Measurements from ENCODE around the gene NDST3. TPM values are rescaled to one million over a fixed set of nuclear protein-coding genes. Genes with fewer than 3 reads are reported as not detected.
A peak's percentile ranks its signal among the peaks of the same experiment; 100 is the strongest.

The NDST3 gene
- total RNA-seq (2014; rRNA removed; shearing (Covaris generic)): not detected in 2 replicates

DNA sequence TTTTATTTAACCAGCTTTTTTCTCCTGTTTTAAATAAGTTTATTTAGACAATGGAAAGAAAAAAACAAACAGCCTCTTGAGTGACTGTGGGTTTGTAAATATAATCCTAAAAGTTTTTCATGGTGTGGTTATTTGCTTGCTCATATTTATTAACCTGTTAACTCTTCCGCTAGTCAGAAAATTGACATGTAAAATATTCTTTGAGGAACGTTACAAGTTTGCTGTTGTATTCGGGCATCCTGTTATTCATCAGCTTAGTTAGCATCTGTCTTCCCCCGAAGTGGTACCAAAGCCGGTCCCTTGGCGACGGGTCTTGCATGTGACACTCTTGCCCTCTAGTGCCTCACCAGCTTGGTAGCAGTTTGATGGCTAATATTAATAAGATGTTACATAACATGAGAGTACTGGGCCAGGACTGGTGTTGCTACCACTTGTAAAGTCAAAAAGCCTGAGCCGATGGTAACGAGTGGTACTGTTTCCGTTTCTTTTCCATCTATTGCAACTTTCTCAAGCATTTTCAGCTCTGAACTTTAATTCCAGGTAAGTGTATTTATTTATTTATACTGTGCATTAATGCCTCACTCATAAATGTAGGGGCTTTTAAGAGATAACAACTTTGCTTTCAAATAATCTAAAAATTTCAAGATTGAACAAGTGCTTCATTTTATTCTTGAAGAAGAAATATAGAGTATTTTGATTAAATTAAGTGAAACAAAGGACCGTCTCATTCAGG lies at the start of gene NDST3:
Gene NDST3 (plus strand): TSS at position 434 of the 733 bp plus-strand sequence. CDS start 19,425 bp downstream, outside the sequence.
- DNase-seq (ENCODE audit: low spot score): peak; percentile 58

DNA sequence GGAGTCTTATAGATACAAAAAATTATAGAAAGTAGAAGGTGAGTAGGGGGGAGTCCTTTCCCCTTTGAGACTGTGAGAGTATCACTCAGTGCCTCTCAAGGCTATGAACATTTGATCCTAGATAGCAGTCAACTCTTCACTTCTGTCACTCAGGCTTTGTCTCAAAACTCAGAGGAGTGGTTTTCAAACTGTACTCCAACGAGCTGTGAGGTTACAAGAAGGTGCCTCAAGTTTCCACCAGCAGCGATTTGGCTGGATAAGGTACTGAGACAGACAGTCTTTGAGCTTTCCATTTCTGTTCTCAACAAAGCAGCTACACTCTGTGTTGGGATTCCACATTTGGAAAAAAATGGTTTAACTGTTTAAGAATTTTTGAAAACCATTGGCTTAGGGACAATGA lies 48.0 kb upstream of the NDST3 start:
- DNase-seq (ENCODE audit: low spot score): no peak

DNA sequence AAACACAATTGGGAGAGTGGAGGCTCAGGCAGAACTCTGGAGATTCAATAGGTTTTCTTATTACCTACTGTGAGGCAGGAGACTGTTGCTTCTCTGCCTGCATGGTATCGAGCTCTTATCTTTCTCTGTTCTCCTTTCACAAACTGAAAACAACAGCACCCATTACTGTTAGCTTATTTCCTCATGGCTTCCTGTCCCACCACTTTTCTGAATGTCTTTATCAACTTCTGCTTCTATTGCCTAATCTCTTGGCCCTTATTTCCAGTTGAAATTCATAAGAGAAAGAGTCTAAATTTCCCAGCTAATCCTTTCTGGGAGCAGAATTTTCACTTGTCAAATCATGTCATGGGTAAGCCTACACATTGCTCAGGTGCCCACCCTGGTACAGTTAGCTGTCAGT lies 46.8 kb upstream of the NDST3 start:
- no peak for DNase-seq (ENCODE audit: low spot score)

GRCh38 chr4:117996891-117997290 lies 37.4 kb upstream of the NDST3 start:
- DNase-seq (ENCODE audit: low spot score): no peak

- DNase-seq (ENCODE audit: low spot score): no peak
Observed at GRCh38 chr4:118004088-118004487, 30.2 kb upstream of the NDST3 start.

DNA sequence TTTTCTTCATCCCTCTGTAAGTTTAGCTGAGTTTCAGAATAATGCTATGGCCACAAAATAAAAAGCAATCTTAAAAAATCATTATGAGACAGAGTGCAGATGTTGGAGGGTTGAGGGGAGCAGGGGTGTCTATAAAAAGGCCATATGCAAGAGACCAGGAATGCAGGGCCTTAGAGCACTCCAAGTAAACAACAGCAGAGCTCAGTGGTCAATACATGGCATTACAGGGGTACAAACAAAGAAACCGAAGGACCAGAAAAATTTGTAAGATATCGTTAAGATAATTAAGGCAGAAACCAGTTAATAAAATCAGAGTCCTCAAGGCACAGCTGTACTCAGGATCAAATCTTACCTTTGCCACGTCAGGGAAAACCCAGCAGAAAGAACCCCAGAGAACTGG lies 28.4 kb upstream of the NDST3 start:
- no peak for DNase-seq (ENCODE audit: low spot score)

DNA sequence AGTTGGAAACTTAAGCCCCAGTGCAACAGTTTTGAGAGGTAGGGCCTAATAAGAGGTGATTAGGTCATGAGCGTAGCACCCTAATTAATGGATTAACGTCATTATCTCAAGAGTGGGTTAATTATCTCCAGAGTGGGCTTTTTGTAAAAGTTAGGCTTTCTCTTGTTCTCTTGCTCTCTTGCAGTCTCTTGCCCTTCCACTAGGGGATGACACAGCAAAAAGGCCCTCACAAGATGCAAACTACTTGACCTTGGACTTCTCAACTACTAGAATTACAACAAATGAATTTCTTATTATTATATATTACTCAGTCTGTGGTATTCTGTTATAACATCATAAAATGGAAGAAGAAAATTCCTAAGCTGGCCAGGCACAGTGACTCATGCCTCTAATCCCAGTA lies 22.1 kb upstream of the NDST3 start:
- DNase-seq (ENCODE audit: low spot score): no peak

- no peak for DNase-seq (ENCODE audit: low spot score)
Observed at GRCh38 chr4:118014831-118015230, 19.5 kb upstream of the NDST3 start.

DNA sequence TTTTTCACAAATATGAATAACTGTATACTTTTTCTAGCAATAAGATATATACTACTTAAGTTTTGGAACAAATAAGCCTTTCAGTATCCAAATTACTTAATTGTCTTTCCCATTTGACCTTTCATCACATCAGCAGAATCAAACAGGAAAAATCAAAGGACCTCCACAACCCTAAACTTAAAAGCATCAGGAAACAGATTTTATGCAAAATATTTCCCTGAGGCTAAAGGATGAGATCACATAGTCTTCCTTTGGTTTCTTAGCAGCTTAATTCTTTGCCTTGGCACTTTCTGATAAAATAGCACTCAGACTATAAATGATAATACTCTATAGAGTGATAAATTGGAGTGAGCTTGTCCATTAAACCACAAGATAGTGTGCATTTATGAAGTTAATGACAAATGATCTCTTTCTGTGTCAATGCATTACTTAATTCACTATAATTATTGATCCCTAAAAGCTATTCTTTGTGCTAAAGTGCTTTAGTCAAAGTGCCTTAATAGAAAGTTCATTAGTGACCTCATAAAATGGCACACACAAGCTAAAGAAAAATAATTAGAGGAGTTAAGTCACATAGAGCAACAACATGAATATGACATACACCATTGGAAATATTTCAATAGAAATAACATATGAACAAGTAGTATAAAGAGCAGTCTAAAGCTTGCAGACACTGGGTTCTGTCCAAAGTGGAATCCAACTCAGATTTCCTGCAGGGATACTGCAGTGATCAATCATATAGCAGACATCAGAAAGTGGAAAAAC lies 15.7 kb upstream of the NDST3 start:
- DNase-seq (ENCODE audit: low spot score): no peak

GRCh38 chr4:118026806-118027205 lies 7.5 kb upstream of the NDST3 start:
- no peak for DNase-seq (ENCODE audit: low spot score)

DNA sequence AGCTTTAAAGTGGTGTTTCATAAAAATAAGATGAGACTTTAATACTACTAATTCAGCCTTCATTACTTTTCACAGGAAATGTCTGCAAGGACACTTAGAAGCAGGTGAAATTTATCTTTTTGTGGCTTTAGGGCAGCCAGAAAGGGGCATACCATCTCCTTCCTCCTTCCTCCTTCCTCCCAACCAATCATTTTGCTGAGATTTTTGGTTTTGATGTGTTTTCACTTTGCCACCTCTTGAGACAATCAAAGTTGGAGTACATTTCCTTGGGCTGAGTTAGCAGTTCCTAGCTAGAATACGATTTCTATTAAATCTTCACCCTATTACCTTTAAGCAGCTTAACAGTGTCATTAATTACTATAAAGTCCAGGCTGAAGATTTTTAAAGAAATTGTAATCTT lies 5.1 kb upstream of the NDST3 start:
- no peak for DNase-seq (ENCODE audit: low spot score)

GRCh38 chr4:118032691-118033090 lies 1.6 kb upstream of the NDST3 start:
- no peak for DNase-seq (ENCODE audit: low spot score)

DNA sequence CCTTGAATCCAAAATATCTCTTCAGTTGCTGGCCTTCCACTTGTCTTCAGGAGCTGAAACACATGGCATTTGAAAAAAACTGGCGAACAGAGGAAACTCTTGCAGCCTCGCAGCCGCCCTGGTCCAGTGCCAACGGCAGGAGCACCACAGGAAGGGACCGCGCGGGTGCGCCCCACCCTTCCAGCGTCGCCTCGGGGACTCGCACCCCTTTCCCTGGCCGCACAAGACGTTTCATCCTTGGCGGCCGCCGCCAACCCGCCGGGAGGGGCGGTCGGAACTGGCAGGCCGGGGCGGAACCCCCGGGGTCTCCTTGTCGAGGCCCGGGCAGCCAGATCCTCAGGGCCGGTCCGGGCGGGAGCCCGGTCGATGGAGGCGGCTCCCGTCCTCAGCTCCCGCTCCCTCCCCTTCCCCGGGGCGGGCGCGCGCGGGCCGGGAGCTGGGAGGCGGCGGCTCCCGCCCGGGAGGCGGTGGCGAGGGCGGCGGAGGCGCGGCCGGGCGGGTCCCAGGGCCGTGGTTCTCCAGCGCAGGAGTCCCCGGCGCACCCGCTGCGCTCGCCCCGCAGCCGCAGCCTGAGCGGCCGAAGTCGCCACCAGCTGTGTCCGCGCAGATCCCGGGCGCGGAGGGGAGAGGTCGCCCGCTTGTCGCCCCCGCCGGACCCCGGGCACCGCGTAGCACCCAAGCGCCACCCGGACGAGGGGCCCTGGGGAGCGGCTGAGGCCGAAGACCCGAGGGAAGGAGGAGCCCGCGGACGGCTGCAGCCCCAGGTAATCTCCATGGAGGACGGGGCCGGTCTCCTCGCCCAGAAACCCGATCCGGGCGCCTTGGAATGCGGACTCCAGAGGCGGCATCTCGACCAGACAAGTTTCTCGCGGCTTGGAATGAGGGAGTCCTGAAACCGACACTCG lies 886 bp upstream of the NDST3 start:
- no peak for DNase-seq (ENCODE audit: low spot score)

- DNase-seq (ENCODE audit: low spot score): no peak
Observed at GRCh38 chr4:118035309-118035708, 1.0 kb downstream of the NDST3 start.

- DNase-seq (ENCODE audit: low spot score): no peak
Observed at GRCh38 chr4:118036336-118036735, 2.0 kb downstream of the NDST3 start.

DNA sequence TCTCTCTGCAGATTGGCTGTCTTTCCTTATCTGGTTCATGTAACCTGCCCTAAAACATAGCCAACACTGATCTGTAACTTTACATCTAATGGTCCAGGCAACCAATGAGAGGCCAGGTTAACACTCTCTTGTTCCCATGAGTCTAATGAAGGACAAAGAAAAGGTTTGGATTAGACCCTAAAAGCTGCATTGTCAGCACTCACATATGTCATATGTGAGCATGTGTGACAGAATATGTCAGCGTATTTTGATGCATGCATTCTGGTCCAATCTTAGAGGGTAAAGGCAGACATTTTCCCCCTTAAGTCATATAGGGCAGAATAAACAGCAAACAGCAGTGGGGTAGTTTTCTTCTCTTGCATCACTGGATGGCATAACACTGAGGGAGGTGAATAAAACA lies 3.7 kb downstream of the NDST3 start:
- no peak for DNase-seq (ENCODE audit: low spot score)

GRCh38 chr4:118046323-118046722 lies 12.0 kb downstream of the NDST3 start:
- no peak for DNase-seq (ENCODE audit: low spot score)

DNA sequence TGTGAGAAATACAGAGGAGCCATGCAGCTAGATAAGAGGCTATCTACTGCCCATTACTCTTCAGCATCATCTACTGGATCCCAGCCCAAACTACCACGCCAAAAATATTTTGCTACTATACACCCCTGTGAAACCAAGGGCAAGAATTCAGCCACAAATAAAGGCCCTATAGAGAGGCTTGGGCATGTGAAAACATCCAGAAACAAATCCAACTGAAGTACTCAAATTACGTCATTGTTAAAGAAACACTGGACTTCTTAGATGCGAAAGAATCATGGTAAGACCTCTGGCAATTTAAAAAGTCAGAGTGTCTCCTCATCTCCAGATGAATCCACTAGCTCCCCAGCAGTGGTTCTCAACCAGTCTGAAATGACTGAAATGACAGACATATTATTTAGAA lies 12.8 kb downstream of the NDST3 start:
- DNase-seq (ENCODE audit: low spot score): no peak

DNA sequence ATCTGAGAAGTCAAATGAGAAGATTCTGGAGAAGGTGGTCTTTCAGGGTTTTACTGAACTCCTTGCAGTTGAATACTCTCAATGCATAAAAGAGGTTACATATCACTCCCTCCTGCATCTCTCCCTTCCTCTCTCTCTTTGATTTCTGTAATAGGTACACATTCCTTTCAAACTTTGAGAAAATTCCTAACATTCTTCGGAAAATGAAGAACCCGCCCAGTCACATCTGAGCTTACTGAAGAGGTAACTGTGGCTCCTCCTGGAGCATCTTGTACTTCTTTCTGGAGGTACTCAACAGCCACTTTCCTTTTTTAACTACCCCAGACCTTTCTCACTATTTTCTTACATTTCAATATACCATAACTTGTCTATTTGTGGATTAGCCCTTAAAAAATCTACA lies 24.7 kb downstream of the NDST3 start:
- no peak for DNase-seq (ENCODE audit: low spot score)

- no peak for DNase-seq (ENCODE audit: low spot score)
Observed at GRCh38 chr4:118059397-118059796, 25.1 kb downstream of the NDST3 start.

GRCh38 chr4:118076958-118077766 lies 42.9 kb downstream of the NDST3 start:
- DNase-seq (ENCODE audit: low spot score): peak; percentile 39

Measured in HT-29 (cell line).